CD8-positive, alpha-beta memory T cell (primary cell): ENCODE data around the gene LPCAT2. TPM values are rescaled to one million over a fixed set of nuclear protein-coding genes. Genes with fewer than 3 reads are reported as not detected.

Source experiments
- CTCF ChIA-PET: fragments of 350-600 bp; sonication (Branson Sonifier 250); formaldehyde crosslinking; loops from one replicate; lab custom pipeline; 2021; ENCODE audit warnings: antibody characterized with exemption; lab: Charles Lee
- POLR2A ChIA-PET: fragments of 350-600 bp; sonication (Branson Sonifier 250); formaldehyde crosslinking; loops from one replicate; lab custom pipeline; 2021; ENCODE audit warnings: antibody characterized with exemption; lab: Charles Lee
- DNase-seq, 5 donors: peaks; one replicate each; pipeline versions ENCODE4 v3.0.0 to v3.0.0-alpha.2; 2020 to 2022; ENCODE audit warnings: mixed read lengths in 1 of 5
- H3K27ac ChIP-seq: one replicate; pipeline ENCODE4 v1.7.0; 2013; ENCODE audit warnings: low read depth, mild to moderate bottlenecking, low read length, moderate library complexity
- H3K27me3 ChIP-seq: 2 replicates; pipeline ENCODE4 v1.7.0; 2013; ENCODE audit warnings: low read length, mild to moderate bottlenecking; ENCODE audit not compliant: insufficient read depth, poor library complexity, severe bottlenecking
- H3K36me3 ChIP-seq: 2 replicates; pipeline ENCODE4 v1.7.0; 2013; ENCODE audit warnings: mild to moderate bottlenecking, low read length, moderate library complexity; ENCODE audit not compliant: insufficient read depth
- H3K4me1 ChIP-seq: 2 replicates; pipeline ENCODE4 v1.7.0; 2013; ENCODE audit warnings: mild to moderate bottlenecking, low read length, moderate library complexity; ENCODE audit not compliant: insufficient read depth
- H3K4me3 ChIP-seq: 2 replicates; pipeline ENCODE4 v1.7.0; 2013; ENCODE audit warnings: mild to moderate bottlenecking, low read length
- H3K9me3 ChIP-seq: 2 replicates; pipeline ENCODE4 v1.7.0; 2013; ENCODE audit warnings: mild to moderate bottlenecking, low read length
- H3K27ac Mint-ChIP-seq, 8 donors: one replicate each; pipeline ENCODE4 v1.8.0; 2020 to 2021; ENCODE audit warnings: mixed read lengths in 8 of 8, mild to moderate bottlenecking in 6 of 8, inconsistent platforms in 3 of 8, moderate library complexity in 3 of 8
- H3K27me3 Mint-ChIP-seq, 2 donors: one replicate each; pipeline ENCODE4 v1.8.0; 2020 to 2021; ENCODE audit warnings: mixed read lengths in 2 of 2, mild to moderate bottlenecking in 1 of 2, moderate library complexity in 1 of 2
- H3K36me3 Mint-ChIP-seq, 3 donors: one replicate each; pipeline ENCODE4 v1.8.0; 2020 to 2021; ENCODE audit warnings: mixed read lengths in 3 of 3, inconsistent platforms in 1 of 3, mild to moderate bottlenecking in 1 of 3
- H3K4me1 Mint-ChIP-seq, 3 donors: one replicate each; pipeline ENCODE4 v1.8.0; 2020 to 2021; ENCODE audit warnings: mixed read lengths in 3 of 3, inconsistent platforms in 1 of 3, mild to moderate bottlenecking in 1 of 3
- H3K4me3 Mint-ChIP-seq, 7 donors: one replicate each; pipeline ENCODE4 v1.8.0; 2020 to 2021; ENCODE audit warnings: mixed read lengths in 7 of 7, mild to moderate bottlenecking in 6 of 7, moderate library complexity in 4 of 7, inconsistent platforms in 2 of 7
- H3K9me3 Mint-ChIP-seq, 5 donors: one replicate each; pipeline ENCODE4 v1.8.0; 2020 to 2022; ENCODE audit warnings: mixed read lengths in 5 of 5, mild to moderate bottlenecking in 3 of 5, moderate library complexity in 2 of 5, inconsistent platforms in 1 of 5
- polyA plus RNA-seq: library from polyadenylated mRNA; unstranded; fragments of 300-500 nt; fragmentation: Illumina TruSeq; gene quantifications from one replicate; pipeline ENCODE4 v1.2.3, GENCODE V29; 2021
- total RNA-seq, 2 experiments: library from RNA; stranded (reverse); gene quantifications; one replicate each; pipeline ENCODE4 v1.2.3, GENCODE V29; 2021

LPCAT2 gene
- total and polyA plus RNA-seq, 3 experiments from 2014 or later, result 0.29 to 1.2 (median 0.33) TPM

DNA sequence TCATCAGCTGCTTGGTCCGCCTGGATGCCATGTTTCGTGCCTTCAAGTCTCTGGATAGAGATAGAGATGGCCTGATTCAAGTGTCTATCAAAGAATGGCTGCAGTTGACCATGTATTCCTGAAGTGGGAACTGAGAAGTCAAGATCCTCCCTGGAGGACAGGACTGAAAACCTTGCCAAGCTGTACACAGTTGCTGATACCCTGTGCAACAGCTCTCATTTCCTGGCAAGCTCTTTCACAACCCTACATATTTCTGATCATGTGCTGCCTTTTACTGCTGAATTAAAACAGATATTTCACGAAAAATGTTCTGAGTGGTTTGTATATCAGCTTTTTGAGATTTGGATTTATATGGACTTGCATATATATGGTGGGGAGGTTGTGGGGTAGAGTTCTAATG lies 58.5 kb downstream of the LPCAT2 start:
- no peak overlapping the region for H3K4me3 ChIP-seq
- H3K9me3 ChIP-seq, result no peaks in the 10 kb centered on the region
- H3K4me1 Mint-ChIP-seq, result no peaks in the 10 kb centered on the region
- no peak for DNase-seq
- H3K27me3 ChIP-seq, result no peaks in the 10 kb centered on the region
- H3K27me3 Mint-ChIP-seq, result peaks cover 2 to 4% of the 10 kb centered on the region in 2 donors
- H3K4me1 ChIP-seq, result no peaks in the 10 kb centered on the region
- POLR2A ChIA-PET, result no interaction called here
- H3K4me3 Mint-ChIP-seq, result no peak overlapping the region
- CTCF ChIA-PET, result no interaction called here
- H3K27ac Mint-ChIP-seq, result no peak overlapping the region
- H3K27ac ChIP-seq, result no peak overlapping the region
- H3K36me3 ChIP-seq, result no peaks in the 10 kb centered on the region
- no peaks in the 10 kb centered on the region for H3K36me3 Mint-ChIP-seq
- no peaks in the 10 kb centered on the region for H3K9me3 Mint-ChIP-seq

DNA sequence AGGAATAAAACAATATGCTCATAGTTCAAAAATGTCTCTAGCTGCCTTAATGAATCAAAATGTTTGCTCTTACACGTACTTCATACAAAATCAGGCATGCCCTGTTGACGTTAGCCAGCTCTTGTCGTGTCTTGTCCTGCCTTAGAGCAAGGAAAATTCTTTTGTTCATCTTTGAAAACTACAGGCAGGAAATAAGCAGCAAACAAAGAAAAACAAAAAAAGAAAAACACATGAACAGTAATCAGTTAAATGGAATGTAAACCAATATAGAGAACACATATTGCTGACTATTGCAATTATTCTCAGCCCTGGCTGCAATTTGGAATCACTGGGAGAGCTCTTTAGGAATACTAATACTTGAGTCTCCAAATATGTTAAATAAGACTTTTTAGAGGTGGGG lies 59.3 kb downstream of the LPCAT2 start:
- Histone ChIP-seq H3K36me3 (no peaks in the 10 kb centered on the region), H3K27ac (no peak overlapping the region), H3K4me3 (no peak overlapping the region), H3K27me3 (no peaks in the 10 kb centered on the region), H3K9me3 (no peaks in the 10 kb centered on the region), H3K4me1 (no peaks in the 10 kb centered on the region)
- no peaks in the 10 kb centered on the region for H3K36me3 Mint-ChIP-seq
- ChIA-PET POLR2A (no interaction called here), CTCF (no interaction called here)
- peaks cover 2 to 4% of the 10 kb centered on the region in 2 donors for H3K27me3 Mint-ChIP-seq
- H3K27ac Mint-ChIP-seq, result no peak overlapping the region
- H3K4me1 Mint-ChIP-seq, result no peaks in the 10 kb centered on the region
- H3K4me3 Mint-ChIP-seq, result no peak overlapping the region
- no peaks in the 10 kb centered on the region for H3K9me3 Mint-ChIP-seq
- DNase-seq, result no peak

DNA sequence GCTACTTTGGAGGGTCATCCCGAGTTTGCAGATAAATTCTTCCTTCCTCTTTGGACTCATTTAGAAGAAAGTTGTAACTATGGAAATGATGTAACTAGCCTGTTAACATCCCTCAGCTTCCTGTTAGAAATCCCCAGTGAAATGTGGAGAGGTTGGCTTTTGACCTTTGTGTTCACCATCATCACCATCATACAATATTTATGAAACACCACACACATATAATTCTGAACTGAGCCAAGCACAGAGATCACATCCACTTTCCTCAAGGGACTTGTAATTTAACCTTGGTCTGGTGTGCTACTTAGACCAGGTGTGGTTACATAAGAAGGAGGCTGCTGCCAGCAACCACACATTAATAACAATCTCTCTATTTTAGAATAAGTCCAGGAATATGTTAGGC lies 60.2 kb downstream of the LPCAT2 start:
- Mint-ChIP-seq H3K27me3 (peaks cover 0 to 2% of the 10 kb centered on the region in 2 donors), H3K36me3 (no peaks in the 10 kb centered on the region), H3K27ac (no peak overlapping the region), H3K4me1 (no peaks in the 10 kb centered on the region), H3K4me3 (no peak overlapping the region), H3K9me3 (no peaks in the 10 kb centered on the region)
- no peak for DNase-seq
- ChIA-PET POLR2A (no interaction called here), CTCF (no interaction called here)
- Histone ChIP-seq H3K36me3 (no peaks in the 10 kb centered on the region), H3K4me3 (no peak overlapping the region), H3K27ac (no peak overlapping the region), H3K9me3 (no peaks in the 10 kb centered on the region), H3K4me1 (no peaks in the 10 kb centered on the region), H3K27me3 (no peaks in the 10 kb centered on the region)

DNA sequence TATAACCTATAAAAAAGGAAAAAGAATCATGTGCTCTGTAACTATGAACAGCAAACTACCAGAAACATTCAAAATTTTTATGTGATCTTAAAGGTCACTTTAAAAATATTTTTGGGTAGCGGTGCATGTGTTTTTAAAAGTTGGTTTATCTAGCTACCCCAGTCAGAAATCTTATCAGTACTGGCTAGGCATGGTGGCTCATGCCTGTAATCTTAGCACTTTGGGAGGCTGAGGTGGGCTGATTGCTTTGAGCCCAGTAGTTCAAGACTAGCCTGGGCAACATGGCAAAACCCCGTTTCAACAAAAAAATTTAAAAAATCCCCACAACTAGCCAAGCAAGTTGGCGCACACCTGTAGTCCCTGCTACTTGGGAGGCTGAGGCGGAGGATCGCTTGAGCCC lies 61.3 kb downstream of the LPCAT2 start:
- Mint-ChIP-seq H3K27me3 (peaks cover 0 to 2% of the 10 kb centered on the region in 2 donors), H3K9me3 (no peaks in the 10 kb centered on the region), H3K4me3 (no peak overlapping the region), H3K36me3 (no peaks in the 10 kb centered on the region), H3K4me1 (no peaks in the 10 kb centered on the region), H3K27ac (no peak overlapping the region)
- Histone ChIP-seq H3K36me3 (no peaks in the 10 kb centered on the region), H3K9me3 (no peaks in the 10 kb centered on the region), H3K27ac (no peak overlapping the region), H3K4me3 (no peak overlapping the region), H3K4me1 (no peaks in the 10 kb centered on the region), H3K27me3 (no peaks in the 10 kb centered on the region)
- no peak for DNase-seq
- CTCF ChIA-PET, result no interaction called here
- POLR2A ChIA-PET, result no interaction called here

DNA sequence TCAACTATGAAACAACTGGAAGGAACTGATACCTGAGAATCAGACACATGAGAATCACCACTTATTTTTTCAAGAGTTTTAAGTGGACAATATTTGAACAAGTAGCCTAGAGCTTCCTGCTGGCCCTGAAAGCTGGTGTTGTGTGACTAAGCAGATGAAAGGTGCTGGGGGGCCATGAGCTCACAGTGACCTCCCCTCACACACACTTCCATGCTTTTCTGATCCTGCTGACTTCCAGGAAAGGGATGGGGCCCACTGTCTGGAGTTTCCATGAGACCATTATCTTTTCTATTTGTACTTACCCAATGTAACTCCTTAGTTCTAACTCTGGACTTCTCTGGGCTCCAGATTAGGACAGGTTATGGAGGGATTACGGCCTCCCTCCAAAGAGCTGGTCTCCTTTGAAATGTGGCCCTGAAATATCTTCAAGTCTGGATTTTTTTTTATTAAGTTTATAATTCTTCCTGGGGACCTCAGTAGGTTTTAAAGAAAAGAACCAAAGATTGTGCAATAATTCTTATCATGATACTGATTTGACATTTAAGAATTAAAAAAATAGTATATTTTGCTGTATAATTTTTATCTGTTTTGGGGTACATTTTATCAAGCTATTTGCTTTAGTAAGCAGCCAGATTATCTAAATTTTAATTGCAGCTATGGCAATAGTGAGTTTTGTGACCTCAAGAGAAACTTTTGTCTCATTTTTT lies 62.5 kb downstream of the LPCAT2 start:
- Histone ChIP-seq H3K9me3 (no peaks in the 10 kb centered on the region), H3K27ac (no peak overlapping the region), H3K36me3 (no peaks in the 10 kb centered on the region), H3K4me1 (no peaks in the 10 kb centered on the region), H3K4me3 (no peak overlapping the region), H3K27me3 (no peaks in the 10 kb centered on the region)
- Mint-ChIP-seq H3K4me3 (no peak overlapping the region), H3K9me3 (no peaks in the 10 kb centered on the region), H3K4me1 (no peaks in the 10 kb centered on the region), H3K27me3 (peaks cover 0 to 2% of the 10 kb centered on the region in 2 donors), H3K27ac (no peak overlapping the region), H3K36me3 (no peaks in the 10 kb centered on the region)
- ChIA-PET POLR2A (no interaction called here), CTCF (no interaction called here)
- DNase-seq, result no peak

DNA sequence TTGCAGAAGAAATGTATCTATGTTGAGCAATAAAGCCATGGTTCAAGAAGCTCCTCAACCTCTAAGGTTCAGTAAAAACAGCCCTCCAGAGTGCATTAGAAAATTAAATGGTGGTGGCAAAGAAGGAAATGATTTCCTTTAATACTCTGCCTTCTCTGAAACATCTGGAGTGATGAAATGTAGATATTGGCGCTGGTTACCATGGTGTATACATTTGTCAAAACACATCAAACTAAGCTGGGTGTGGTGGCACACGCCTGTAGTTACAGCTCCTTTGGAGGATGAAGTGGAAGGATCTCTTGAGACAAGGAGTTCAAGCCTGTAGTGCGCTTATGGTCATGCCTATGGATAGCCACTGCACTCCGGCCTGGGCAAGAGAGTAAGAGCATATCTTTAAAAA lies 63.6 kb downstream of the LPCAT2 start:
- Histone ChIP-seq H3K4me1 (no peaks in the 10 kb centered on the region), H3K36me3 (no peaks in the 10 kb centered on the region), H3K27me3 (no peaks in the 10 kb centered on the region), H3K27ac (no peak overlapping the region), H3K4me3 (no peak overlapping the region), H3K9me3 (no peaks in the 10 kb centered on the region)
- Mint-ChIP-seq H3K27me3 (peaks cover 0 to 2% of the 10 kb centered on the region in 2 donors), H3K9me3 (no peaks in the 10 kb centered on the region), H3K4me1 (no peaks in the 10 kb centered on the region), H3K4me3 (no peak overlapping the region), H3K36me3 (no peaks in the 10 kb centered on the region), H3K27ac (no peak overlapping the region)
- ChIA-PET CTCF (no interaction called here), POLR2A (no interaction called here)
- DNase-seq, result no peak

DNA sequence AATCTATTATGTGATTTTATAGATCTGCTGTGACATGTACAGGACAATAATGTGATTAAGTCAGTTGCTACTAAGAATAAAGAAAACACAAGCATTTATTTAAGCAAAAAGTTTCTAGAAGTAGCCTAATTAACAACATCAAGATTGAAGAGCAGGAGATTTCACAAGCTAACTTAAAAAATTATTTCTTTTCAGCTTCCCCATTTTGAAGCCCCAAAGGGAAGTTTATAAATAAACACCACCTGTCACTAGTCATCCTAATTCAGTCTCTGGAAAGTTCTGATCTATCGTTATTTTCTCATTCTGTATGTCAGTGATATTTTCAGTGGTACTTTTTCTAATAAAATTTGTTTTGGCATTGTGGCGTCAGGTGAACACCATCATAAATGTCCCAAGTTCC lies 65.9 kb downstream of the LPCAT2 start:
- no peak overlapping the region for H3K27ac Mint-ChIP-seq
- no peak overlapping the region for H3K27ac ChIP-seq
- no peaks in the 10 kb centered on the region for H3K9me3 Mint-ChIP-seq
- no peaks in the 10 kb centered on the region for H3K4me1 Mint-ChIP-seq
- CTCF ChIA-PET, result no interaction called here
- POLR2A ChIA-PET, result no interaction called here
- no peaks in the 10 kb centered on the region for H3K4me1 ChIP-seq
- H3K4me3 Mint-ChIP-seq, result no peak overlapping the region
- H3K27me3 Mint-ChIP-seq, result no peaks in the 10 kb centered on the region
- H3K4me3 ChIP-seq, result no peak overlapping the region
- H3K36me3 Mint-ChIP-seq, result no peaks in the 10 kb centered on the region
- no peak for DNase-seq
- no peaks in the 10 kb centered on the region for H3K36me3 ChIP-seq
- H3K9me3 ChIP-seq, result no peaks in the 10 kb centered on the region
- no peaks in the 10 kb centered on the region for H3K27me3 ChIP-seq

DNA sequence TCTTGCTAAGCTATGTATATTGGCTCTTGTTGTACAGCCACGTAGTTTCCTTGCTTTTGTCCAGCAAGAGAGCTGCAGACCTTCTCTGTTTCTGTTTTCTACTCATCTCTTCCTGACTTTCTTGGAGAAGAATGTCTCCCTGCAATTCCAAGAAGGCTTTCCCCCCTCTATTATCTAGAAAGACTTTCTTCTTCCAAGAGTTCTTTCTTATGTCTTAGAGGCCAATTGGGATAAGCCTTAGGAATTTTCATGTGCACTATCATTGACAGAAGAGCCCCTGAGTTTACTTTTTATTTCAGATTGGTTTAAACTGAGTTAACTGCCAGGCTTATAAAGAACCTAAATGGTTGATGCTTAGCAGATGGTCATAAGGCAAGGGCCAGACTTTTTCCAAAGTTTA lies 66.6 kb downstream of the LPCAT2 start:
- Histone ChIP-seq H3K9me3 (no peaks in the 10 kb centered on the region), H3K4me1 (no peaks in the 10 kb centered on the region), H3K4me3 (no peak overlapping the region), H3K27ac (no peak overlapping the region), H3K36me3 (no peaks in the 10 kb centered on the region), H3K27me3 (no peaks in the 10 kb centered on the region)
- H3K36me3 Mint-ChIP-seq, result no peaks in the 10 kb centered on the region
- no peaks in the 10 kb centered on the region for H3K27me3 Mint-ChIP-seq
- no peaks in the 10 kb centered on the region for H3K9me3 Mint-ChIP-seq
- ChIA-PET POLR2A (no interaction called here), CTCF (no interaction called here)
- H3K4me3 Mint-ChIP-seq, result no peak overlapping the region
- no peak for DNase-seq
- no peak overlapping the region for H3K27ac Mint-ChIP-seq
- H3K4me1 Mint-ChIP-seq, result no peaks in the 10 kb centered on the region
